Measurements from ENCODE around the gene GFAP.

The GFAP gene

DNA sequence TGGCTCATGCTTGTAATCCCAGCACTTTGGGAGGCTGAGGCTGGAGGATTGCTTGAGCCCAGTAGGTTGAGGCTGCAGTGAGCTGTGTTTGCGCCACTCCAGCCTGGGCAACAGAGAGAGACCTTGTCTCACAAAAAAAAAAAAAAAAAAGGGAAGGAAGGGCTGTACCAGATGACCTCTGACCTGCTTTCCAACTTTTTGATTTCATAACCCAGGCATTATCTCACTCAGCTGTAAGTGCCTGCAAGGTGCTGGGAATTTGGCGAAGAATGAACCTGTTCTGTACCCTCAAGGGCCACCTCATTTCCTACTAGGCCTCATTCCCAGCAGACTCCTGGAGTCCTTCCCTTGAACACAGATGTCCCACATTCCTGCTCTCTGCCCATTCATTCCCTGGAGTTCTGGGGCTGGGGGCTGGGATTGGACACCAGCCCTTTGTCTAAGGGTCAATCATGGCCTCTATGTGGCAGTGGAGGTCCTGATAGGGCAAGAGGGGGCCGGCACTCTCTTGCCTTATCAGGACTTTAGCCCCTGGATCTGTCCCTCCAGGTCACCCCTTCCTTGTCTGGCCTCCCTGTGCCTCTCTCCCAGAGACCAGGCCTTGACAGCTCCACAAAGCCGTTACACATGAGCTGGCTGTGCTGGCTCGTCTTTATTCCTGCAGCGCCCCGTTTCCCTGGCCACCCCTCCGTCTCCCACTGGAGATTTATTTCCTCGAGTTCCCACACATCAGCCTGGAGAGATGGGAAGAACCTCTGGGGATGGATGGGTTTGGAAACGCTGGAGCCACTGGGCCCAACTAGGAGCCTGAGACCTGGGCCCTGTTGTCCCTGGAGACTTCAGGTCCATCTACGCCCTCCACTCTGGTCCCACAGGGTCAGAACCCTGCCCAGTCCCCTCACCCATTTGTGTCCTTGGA, 821 bp upstream of the GFAP start:
- H3K27ac ChIP-seq = no peak overlapping the region
- no peaks in the 10 kb centered on the region for H3K9me3 ChIP-seq
- H3K4me1 ChIP-seq (ENCODE audit: control insufficient read depth in 1 of 2, insufficient read depth in 1 of 2, low read depth in 1 of 2, low read length in 1 of 2) = peaks cover 8 to 14% of the 10 kb centered on the region in 2 experiments
- TF ChIP-seq, protein P1, sequence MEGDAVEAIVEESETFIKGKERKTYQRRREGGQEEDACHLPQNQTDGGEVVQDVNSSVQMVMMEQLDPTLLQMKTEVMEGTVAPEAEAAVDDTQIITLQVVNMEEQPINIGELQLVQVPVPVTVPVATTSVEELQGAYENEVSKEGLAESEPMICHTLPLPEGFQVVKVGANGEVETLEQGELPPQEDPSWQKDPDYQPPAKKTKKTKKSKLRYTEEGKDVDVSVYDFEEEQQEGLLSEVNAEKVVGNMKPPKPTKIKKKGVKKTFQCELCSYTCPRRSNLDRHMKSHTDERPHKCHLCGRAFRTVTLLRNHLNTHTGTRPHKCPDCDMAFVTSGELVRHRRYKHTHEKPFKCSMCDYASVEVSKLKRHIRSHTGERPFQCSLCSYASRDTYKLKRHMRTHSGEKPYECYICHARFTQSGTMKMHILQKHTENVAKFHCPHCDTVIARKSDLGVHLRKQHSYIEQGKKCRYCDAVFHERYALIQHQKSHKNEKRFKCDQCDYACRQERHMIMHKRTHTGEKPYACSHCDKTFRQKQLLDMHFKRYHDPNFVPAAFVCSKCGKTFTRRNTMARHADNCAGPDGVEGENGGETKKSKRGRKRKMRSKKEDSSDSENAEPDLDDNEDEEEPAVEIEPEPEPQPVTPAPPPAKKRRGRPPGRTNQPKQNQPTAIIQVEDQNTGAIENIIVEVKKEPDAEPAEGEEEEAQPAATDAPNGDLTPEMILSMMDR (IDR thresholded peaks at IDR 0.05) = no peak
- H3K4me3 ChIP-seq (ENCODE audit: low read depth in 1 of 2, low read length in 1 of 2) = no peak overlapping the region
- no peaks in the 10 kb centered on the region for H3K36me3 ChIP-seq
- H3K27me3 ChIP-seq = peaks cover 46% of the 10 kb centered on the region

GRCh38 chr17:44914698-44915271, 515 bp downstream of the GFAP start:
- TF ChIP-seq, protein P1 (IDR thresholded peaks at IDR 0.05) = no peak
- no peak overlapping the region for H3K27ac ChIP-seq
- no peaks in the 10 kb centered on the region for H3K36me3 ChIP-seq
- H3K4me3 ChIP-seq (ENCODE audit: low read depth in 1 of 2, low read length in 1 of 2) = no peak overlapping the region
- H3K27me3 ChIP-seq = peaks cover 41% of the 10 kb centered on the region
- peaks cover 11 to 17% of the 10 kb centered on the region in 2 experiments for H3K4me1 ChIP-seq (ENCODE audit: control insufficient read depth in 1 of 2, insufficient read depth in 1 of 2, low read depth in 1 of 2, low read length in 1 of 2)
- H3K9me3 ChIP-seq = no peaks in the 10 kb centered on the region

DNA sequence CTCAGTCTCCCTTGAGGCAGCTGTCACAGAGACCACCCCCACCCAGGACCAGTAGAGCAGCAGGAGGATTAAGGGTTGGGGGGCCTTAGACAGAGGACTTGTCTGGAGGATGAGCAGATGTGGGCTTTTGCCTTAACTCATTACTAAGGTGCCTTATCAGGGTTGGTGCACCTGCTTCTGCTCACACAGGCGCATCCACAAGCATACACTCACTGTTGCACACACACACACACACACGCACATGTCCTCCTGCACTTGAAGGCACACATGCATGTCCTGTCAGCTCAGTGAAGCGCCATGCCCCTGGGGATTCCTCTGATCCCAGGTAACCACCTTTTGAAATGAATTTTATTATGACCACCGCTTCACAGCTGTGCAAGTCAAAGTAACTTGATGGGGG, 1.2 kb downstream of the GFAP start:
- Histone ChIP-seq H3K4me1 (ENCODE audit: control insufficient read depth in 1 of 2, insufficient read depth in 1 of 2, low read depth in 1 of 2, low read length in 1 of 2) (peaks cover 11 to 17% of the 10 kb centered on the region in 2 experiments), H3K4me3 (ENCODE audit: low read depth in 1 of 2, low read length in 1 of 2) (no peak overlapping the region), H3K27ac (no peak overlapping the region), H3K36me3 (no peaks in the 10 kb centered on the region), H3K9me3 (no peaks in the 10 kb centered on the region), H3K27me3 (peaks cover 41% of the 10 kb centered on the region)
- TF ChIP-seq, protein P1 (IDR thresholded peaks at IDR 0.05) = no peak

- H3K4me3 ChIP-seq (ENCODE audit: low read depth in 1 of 2, low read length in 1 of 2) = no peak overlapping the region
Observed at GRCh38 chr17:44913676-44914075, 1.6 kb downstream of the GFAP start.

DNA sequence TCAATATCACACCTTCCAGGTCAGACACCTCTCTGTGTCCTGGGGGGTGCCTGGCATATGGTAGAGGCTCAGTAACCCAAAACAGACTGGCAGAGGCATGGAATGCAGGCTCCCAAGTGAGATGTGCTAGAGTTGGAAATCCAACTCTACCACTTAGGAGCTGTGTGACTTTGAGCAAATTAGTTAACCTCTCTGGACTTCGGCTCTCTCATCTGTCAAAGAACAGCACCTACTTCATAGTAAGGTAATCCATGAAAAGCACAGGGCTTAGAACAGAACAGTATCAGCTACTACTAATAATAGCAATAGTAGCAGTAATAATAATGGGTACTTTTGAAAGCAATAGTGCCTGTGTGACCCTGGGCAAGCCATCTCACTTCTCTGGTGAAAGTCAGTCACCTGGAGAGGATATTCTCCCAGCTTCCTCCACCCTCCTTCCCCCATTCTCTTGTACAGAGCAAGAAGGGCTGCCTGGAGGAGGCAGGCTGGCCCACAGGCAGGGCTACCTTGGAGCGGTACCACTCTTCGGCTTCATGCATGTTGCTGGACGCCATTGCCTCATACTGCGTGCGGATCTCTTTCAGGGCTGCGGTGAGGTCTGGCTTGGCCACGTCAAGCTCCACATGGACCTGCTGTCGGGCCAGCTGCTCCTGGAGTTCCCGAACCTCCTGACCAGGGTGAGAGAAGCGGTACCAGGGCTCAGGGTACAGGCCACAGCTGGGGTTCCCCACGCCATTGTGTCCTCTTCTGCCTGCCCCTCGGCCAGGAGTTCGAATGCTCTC, 2.3 kb downstream of the GFAP start:
- H3K27ac ChIP-seq = no peak overlapping the region

More at GRCh38 chr17:44913676-44914075, 1.6 kb downstream of the GFAP start:
- Histone ChIP-seq H3K27me3 (peaks cover 41% of the 10 kb centered on the region), H3K27ac (no peak overlapping the region), H3K9me3 (no peaks in the 10 kb centered on the region), H3K36me3 (no peaks in the 10 kb centered on the region), H3K4me1 (ENCODE audit: control insufficient read depth in 1 of 2, insufficient read depth in 1 of 2, low read depth in 1 of 2, low read length in 1 of 2) (peaks cover 11 to 17% of the 10 kb centered on the region in 2 experiments)
- TF ChIP-seq, protein P1 (IDR thresholded peaks at IDR 0.05) = no peak

More for the DNA sequence above, 2.3 kb downstream of the GFAP start:
- Histone ChIP-seq H3K4me1 (ENCODE audit: control insufficient read depth in 1 of 2, insufficient read depth in 1 of 2, low read depth in 1 of 2, low read length in 1 of 2) (peaks cover 11 to 17% of the 10 kb centered on the region in 2 experiments), H3K36me3 (no peaks in the 10 kb centered on the region), H3K27me3 (peaks cover 41% of the 10 kb centered on the region), H3K9me3 (no peaks in the 10 kb centered on the region), H3K4me3 (ENCODE audit: low read depth in 1 of 2, low read length in 1 of 2) (no peak overlapping the region)
- TF ChIP-seq, protein P1 (IDR thresholded peaks at IDR 0.05) = no peak
